HG03060 (cell line): ENCODE measurements around the gene GLRA3.
"Not testable (repeated sequence)": the region's sequence is repeated elsewhere in the genome, so short reads cannot be mapped to it uniquely, and the experiment has no call there.

Source experiments
- ATAC-seq: cut with Tn5 transposase; IDR thresholded peaks from one replicate; pipeline ENCODE4 v1.9.1; 2021; ENCODE audit warnings: low read depth, moderate number of reproducible peaks; ENCODE audit not compliant: unreplicated experiment

GLRA3 gene

GRCh38 chr4:174716986-174717770 is 111.9 kb downstream of the GLRA3 start:
- no peak for ATAC-seq

DNA sequence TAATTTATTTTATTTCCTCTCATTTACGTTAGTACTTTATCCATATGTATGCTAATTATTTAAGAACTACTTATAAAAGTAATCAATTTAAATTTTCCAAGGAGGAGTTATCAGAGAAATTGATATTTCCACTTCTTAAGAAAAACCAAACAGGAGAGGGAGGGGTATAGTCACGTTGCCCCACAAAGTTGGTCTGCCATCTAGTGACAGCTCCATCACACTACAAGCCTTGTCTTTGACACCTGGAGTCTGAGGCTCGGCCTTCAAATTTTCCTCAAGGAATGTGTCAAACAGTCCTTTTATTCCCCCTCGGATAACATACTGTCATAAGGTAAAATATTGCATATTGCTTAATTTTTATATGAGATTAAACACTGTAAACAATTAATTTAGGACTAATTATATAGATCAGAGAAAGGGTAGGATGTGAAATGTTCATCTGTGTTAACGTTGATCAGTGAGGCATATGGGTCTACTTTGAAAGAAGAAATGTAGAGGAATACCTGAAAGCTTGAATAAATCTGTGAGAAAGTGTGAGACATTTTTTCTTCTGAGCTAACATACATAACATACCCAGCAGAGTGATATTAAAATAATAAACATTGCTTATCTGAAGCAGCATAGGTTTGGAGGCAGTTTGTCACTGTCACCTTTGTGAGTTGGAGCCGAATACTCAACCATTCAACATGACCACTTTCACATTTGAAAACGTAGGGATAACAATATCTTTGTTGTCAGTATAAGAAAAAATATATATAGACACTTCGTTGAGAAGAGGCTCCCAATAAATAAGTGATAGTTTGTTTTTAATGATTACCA is 114.4 kb downstream of the GLRA3 start:
- ATAC-seq, result peak; percentile 81

DNA sequence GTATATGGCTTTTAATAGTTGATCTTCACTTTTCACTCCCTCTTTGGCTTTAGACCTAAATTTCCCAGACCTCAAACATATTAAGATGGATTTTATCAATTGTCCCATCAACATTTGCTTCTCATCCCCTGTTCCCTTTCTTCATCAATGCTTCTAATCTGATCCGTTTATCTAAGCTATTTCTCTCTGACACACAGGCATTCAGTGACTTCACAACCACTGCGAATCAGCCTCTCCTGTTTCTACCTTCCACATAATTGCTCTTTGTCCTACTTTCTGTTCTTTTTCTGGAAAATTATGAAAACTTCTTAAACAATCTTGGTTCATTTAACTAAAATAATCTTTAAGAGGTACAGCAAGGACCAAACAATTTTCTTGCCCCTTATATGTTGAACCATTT is 115.2 kb downstream of the GLRA3 start:
- ATAC-seq, result no peak

DNA sequence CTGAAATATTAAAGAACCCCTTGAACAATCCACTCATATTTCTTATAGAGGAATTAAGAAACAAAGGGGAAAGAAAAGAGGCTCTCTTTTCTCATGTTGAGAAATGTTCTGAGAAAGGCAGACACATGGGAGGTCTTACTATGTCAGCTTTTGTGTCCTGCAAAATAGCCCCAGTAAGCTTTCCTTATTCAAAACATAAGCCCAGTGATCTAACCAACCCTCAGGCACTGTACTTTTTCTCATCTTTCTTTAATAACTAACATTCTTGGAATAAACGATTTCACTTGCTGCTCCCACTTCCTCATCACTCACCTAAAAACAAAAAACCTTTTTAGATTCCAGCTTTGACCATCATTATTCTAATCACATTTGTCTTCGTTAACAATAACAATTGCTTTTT is 115.9 kb downstream of the GLRA3 start:
- no peak for ATAC-seq

DNA sequence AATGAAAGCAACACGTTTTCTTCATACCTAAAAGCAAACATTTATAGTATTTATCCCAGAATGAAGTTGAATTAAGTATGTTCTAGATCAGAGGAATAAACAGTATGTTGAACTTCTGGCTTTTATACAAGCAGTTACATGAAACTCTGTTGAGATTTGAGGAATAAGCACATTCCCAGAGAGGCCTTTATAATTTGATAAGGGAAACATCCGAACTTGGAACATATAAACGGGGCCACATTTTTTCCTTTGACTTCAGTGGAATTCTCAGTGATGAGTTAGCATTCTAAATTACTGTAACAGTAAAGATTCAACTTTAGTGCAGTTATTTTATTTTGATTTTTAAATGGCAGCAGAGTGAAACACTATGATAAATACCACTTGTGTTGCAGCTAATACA is 119.5 kb downstream of the GLRA3 start:
- ATAC-seq, result no peak

DNA sequence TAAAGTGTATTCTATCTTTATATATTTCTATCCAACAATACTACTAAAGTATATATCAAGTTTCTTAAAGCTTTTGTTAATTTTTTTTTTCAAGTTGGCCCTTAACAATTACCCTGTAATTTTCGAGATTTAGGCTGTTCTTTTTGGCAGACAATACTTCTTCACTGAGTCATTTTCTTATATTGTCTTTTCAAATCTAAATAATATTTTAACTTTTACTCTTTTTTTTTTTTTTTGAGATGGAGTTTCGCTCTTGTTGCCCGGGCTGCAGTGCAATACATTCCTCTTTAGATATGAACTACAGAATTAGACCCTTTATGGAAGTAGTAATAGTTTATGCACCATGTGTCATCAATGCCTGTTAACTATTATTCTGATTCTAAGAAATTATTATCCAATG is 120.7 kb downstream of the GLRA3 start:
- no peak for ATAC-seq

GRCh38 chr4:174707902-174708301 is 121.1 kb downstream of the GLRA3 start:
- ATAC-seq, result no peak

GRCh38 chr4:174707051-174707676 is 121.9 kb downstream of the GLRA3 start:
- ATAC-seq, result peak; percentile 90

DNA sequence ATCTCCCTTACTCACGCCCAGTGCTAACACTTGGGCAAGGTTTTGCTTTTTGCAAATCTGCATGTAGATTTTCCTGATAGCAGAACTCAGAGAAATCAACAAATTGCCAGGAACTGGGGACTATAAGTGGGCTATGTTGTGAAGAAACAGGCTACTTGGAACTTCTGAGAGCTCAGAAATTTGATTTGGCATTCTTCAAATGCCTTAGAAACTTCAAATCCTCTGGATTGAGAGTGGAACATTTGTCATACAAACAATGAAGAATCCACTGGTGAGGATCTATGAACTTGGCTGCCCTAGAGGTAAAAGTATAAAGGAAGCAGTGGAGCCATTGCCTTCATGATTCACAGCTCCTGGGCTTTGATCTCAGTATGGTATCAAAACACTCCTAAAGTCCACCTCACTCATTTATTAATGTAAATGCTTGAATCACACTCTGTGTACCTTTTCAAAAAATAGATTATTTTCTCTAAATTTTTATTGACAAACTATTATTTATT is 126.0 kb downstream of the GLRA3 start:
- ATAC-seq, result no peak

DNA sequence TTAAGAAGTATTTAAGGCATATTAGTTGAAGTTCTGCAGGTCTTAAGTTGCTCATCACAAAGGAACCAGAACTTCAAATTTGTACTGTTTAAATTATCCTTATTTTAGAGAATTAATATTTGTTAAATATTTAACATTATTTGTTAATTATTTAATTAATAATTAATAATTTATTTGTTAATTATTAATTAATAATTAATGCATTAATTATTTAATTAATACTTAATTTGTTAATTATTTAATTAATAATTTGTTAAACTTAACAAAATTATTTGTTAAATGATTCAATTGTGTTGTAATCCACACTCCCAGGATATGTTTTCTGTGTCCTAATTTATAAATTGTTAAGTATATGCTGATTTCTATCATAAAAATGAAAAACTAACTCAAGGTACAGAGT is 129.4 kb downstream of the GLRA3 start:
- ATAC-seq, result no peak

DNA sequence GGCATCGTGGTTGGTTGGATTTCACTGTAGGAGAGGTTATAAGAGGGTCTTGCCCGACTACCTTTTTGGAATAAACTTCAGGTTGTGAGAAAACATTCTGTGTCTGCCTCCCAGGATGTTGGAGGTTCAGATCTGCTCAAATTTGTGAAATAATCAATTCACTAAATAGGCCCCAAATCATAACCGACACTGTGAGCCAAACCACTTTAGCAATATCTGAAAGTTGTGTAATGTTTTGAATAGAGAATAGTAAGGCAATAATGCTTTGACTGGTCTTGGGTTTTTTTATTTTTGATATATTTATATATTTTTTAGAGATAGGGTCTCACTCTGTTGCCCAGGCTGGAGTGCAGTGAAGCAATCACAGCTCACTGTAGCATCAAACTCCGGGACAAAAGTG is 131.2 kb downstream of the GLRA3 start:
- ATAC-seq, result no peak

DNA sequence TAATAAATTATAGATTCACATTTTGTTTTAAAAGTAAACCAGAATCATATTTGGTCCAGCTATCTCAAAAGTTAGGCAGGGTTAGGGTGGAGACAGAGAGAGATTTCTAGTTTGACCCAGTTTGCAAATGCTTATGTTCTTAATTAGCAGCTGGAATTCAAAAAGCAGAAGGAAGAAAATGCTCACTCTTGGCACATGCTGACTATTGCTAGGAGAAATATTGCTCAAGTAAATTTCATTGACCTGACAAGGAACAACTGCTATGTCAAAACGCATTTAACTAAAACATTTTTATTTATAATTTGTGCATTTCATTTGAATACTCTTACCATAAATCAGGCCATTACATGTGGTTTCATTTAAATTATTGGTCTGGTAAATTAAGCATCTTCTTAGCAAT is 131.8 kb downstream of the GLRA3 start:
- no peak for ATAC-seq

DNA sequence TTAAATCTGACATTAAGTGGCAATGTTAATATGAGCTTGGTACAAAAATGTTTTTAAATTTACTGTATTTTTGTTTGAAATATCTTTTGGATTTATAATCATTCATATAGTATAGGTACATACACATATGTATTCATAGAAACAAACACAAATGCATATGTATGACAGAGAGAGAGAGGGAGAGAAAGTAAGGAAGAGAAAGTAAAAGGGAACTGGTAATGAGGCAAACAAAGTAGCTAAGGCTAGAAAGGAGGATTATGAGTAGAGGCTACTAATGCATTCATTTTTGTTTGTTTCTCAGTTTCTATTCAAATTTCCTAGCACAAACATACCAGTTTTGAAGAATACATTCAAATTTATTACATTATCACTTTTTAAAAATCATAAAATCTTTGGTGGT is 132.4 kb downstream of the GLRA3 start:
- no peak for ATAC-seq

DNA sequence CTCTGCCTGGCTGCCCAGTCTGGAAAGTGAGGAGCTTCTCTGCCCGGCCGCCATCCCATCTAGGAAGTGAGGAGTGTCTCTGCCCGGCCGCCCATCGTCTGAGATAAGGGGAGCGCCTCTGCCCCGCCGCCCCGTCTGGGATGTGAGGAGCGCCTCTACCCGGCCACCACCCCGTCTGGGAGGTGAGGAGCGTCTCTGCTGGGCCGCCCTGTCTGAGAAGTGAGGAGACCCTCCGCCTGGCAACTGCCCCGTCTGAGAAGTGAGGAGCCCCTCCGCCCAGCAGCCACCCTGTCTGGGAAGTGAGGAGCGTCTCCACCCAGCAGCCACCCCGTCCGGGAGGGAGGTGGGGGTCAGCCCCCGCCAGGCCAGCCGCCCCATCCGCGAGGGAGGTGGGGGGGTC is 137.2 kb downstream of the GLRA3 start:
- ATAC-seq, result not testable (repeated sequence)

DNA sequence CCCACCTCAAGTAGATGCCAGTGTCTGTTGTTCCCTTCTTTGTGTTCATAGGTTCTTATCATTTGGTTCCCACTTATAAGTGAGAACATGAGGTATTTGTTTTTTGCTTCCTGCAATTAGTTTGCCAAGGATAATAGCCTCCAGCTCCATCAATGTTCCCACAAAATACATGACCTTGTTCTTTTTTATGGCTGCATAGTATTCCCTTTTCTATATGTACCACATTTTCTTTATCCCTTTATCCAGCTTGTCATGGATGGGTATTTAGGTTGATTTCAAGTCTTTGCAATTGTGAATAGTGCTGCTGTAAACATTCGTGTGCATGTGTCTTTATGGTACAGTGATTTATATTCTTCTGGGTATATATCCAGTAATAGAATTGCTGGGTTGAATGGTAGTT is 138.4 kb downstream of the GLRA3 start:
- no peak for ATAC-seq

DNA sequence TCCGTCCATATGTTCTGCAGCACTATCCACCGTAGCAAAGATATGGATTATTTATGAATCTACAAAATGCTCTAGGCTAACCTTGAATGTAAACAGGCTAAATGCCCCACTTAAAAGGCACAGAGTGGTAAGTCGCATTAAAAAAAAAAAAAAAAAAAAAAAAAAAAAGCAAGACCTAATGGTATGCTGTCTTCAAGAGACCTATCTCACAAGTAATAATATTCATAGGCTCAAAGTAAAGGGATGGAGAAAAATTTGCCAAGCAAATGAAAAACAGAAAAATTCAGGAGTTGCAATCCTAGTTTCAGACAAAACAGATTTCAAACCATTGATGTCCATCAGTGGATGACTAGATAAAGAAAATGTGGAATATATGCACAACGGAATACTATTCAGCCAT is 139.4 kb downstream of the GLRA3 start:
- no peak for ATAC-seq

GRCh38 chr4:174686826-174687225 is 142.2 kb downstream of the GLRA3 start:
- ATAC-seq, result no peak

DNA sequence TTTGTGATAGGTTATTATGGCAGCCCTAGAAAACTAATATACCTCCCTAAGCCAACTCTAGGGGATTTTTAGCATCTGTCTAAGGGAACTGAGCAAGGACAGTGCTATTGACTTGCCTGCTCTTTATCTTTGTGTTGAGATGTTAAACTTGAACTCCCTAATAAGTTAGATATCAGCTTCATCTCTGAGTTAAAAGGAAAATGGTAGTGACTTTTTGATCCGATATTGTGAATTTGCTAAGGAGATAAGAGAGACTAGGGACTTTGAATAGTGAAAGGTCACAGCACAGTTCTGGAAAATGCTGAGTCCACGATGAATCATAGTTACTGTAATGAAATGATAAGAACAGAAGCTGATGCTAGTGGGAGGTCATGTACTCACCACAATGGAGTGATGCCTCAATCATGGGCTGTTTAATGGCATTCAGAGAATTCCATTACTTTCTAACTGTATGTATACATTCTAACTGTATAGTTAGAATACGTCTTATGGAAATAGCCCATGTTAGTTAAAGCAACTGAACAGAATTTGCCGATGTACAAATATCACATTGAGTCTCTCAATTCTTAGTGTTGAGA is 147.2 kb downstream of the GLRA3 start:
- no peak for ATAC-seq

- no peak for ATAC-seq
These were observed 154.7 kb downstream of the GLRA3 start for GRCh38 chr4:174674305-174674840.

DNA sequence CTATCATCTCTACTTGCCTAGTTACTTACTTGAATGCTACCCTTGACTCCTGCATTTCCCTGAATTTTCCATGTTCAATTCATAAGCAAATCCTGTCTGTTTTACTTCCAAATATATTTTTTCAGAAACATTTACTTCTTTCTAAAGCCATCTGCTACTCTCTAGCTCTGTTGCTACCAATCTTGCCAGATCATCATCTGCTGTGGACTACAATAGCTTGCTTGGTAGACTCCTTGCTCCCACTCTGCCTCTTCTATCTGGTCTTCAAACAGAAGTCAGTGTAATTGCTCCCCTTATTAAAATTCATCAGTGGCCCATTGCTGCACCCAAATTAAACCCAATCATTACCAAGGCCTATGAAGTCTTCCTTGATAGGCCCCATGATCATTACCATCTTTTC is 155.2 kb downstream of the GLRA3 start:
- ATAC-seq, result no peak

DNA sequence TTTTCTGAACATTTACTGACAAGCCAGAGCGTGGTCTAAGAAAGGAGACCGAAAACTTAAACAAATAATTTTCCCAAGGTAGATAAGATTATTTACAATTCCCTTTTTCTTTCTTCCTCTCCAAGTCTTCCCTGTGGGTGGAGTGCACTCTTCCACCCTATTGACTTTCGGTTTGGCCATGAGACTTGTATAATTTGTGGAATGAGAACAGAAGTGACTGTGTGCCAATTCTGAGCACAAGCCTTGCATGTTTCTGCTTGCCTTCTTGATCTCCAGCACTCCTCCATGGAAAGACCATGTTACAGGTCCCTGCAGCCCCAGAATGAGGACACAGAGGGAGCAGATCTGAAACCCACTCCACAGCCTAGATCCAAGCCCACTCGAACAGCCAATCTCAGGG is 156.8 kb downstream of the GLRA3 start:
- ATAC-seq, result no peak
